ENCODE results near the gene TUBB4B.

TUBB4B gene

GRCh38 chr9:137270929-137271695, 30.0 kb downstream of the TUBB4B start:
- DNase-seq (ENCODE audit: low read depth in 2 of 2): no peak

DNA sequence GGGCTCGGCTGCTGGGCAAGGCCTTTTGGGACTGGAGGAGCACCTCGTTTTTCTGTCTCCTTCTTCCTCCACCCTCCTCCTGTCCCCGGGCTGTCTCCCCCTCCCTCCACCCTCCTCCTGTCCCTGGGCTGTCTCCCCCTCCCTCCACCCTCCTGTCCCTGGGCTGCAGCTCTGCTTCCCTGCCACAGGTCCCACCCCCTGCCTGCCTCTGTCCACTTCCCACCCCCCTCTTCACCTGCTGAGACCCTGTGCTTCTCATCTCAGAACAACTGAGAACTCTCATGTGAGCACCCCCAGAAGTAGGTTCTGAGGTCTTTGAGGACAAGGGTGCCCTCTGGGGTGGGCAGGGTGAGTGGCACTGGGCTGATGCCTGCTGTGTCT, 30.6 kb downstream of the TUBB4B start:
- no peak for DNase-seq (ENCODE audit: low read depth in 2 of 2)

DNA sequence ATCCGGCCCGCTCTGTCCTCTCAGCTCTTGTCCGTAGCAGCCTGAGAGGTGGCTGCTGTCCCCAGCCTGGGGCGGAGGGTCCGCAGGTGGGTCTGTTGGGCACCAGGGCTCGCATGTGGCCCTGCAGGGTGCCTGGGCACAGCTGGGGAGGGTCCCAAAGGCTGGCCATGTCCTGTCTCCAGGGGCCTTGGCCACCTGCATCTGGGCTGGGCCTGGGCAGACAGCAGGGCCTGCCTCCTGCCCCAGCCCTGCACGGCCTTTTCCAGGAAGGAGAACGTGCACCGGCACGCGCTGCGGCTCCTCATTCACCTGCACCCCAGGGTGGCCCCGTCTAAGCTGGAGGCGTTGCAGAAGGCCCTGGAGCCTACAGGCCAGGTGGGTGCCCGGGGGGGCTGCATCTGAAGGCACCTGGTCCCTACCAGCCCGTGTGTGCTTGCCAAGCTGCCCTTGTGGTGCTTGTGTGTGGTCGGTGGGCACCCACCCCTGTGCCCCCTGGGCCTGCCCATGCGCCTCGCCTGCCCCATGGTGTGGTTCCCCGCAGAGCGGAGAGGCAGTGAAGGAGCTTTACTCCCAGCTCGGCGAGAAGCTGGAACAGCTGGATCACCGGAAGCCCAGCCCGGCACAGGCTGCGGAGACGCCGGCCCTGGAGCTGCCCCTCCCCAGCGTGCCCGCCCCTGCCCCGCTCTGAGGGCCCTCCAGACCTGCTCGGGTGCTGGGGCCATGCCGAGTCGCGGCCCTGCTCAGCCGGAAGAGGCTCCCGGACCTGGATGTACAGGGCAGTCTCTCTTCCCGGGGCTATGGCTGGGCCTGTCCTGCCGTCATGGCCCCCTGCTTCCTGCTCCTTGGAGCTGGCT, 31.4 kb downstream of the TUBB4B start:
- no peak for DNase-seq (ENCODE audit: low read depth in 2 of 2)

- no peak for DNase-seq (ENCODE audit: low read depth in 2 of 2)
Observed at GRCh38 chr9:137273095-137273490, 32.0 kb downstream of the TUBB4B start.

- DNase-seq (ENCODE audit: low read depth in 2 of 2): no peak
Observed at GRCh38 chr9:137273611-137274320, 32.7 kb downstream of the TUBB4B start.

DNA sequence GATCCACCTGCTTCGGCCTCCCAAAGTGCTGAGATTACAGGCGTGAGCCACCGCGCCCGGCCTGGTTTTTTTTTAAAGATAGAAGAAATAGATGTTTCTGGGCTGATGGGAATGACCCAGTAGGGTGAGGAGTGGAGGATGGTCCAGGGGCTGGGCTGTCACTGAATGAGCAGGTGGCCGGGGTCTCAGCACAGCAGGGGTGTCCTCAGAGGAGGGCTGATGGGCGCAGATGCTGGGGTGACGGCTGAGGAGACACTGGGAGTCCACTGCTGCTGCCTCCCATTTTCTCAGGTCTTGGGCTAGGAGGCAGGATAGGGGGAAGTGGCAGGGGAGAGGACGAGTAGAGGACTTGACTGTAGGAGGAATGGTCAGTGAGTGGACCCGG, 34.1 kb downstream of the TUBB4B start:
- DNase-seq (ENCODE audit: low read depth in 2 of 2): no peak

DNA sequence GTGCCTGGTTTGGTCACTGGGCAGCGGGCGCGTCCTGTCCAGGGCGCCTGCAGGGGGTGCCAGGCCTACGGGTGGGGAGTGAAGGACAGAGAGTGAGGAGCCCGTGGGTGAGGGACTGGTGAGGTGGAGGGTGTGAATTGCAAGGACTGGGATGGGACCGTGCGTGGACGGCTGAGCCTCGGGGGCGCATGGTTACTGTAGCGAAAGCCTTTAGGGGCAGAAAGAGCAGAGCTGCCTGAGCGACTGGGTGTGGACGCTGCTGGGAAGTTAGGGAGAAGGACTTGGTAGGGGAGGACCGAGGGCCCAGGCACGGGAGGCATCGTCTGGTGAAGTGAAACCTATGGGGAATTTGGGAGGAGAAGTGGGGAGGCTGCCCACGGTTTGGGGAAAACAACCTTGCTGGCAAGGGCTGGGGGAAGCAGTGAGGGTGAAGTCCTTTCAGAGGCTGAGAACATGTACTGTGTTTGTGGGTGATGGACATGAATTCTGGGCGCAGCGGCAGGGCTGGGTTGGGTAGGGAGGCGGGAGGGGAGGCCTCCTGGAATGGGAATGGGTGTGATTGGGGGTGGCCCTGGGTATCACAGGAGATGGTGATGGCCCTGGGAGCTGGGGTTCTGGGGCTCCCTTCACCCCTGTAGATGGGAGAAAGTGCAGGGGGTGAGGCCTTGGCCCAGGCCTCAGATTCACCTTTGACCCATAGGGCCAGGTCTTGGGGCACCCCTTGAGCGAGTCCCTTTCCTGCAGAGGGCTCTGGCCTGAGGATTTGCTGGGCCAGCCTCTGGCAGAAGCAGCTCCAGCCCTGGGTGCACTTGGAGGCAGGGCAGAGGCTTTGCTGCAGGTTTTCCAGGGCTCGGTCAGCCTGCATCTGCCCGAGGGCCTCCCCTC, 34.7 kb downstream of the TUBB4B start:
- no peak for DNase-seq (ENCODE audit: low read depth in 2 of 2)

DNA sequence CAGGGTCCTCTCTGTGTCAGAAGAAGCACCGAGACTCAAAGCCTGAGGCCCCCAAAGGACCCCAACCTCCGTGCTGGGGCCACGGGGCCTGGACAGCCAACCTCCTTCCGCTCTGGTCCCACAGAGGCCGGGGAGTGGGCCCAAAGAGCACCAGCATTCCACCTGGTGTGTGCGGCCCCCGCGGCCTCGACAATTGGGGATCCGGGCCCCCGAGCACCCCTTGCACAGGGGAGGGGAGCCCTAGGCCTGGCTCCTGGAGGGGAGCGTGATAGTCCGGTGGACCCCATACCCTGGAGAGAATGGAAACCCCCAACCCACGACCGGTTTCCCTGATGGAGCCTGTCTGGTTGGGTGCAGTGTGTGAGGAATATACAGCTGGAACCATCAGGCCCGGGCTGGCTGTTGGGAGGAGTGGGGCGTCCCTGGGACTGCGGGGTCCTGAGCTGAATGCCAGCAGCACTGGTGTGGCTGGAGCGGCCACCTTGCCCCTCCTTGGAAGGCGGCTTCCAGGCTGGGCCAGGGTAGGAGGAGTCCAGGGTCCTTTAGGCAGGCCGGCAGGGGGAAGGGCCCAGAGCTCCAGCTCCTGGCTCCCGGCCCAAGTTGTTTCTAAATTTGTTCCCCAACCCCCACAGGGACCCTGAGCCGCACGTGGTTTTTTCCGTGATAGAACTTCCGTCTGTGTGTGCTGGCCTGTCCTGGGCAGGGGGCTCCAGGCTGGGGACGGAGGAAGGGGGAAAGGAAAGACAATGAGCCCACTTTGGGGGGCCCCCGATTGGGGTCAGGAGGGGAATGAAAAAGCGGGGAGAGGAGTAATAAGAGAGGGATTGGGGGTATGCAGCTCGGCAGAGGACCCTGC, 35.6 kb downstream of the TUBB4B start:
- no peak for DNase-seq (ENCODE audit: low read depth in 2 of 2)

DNA sequence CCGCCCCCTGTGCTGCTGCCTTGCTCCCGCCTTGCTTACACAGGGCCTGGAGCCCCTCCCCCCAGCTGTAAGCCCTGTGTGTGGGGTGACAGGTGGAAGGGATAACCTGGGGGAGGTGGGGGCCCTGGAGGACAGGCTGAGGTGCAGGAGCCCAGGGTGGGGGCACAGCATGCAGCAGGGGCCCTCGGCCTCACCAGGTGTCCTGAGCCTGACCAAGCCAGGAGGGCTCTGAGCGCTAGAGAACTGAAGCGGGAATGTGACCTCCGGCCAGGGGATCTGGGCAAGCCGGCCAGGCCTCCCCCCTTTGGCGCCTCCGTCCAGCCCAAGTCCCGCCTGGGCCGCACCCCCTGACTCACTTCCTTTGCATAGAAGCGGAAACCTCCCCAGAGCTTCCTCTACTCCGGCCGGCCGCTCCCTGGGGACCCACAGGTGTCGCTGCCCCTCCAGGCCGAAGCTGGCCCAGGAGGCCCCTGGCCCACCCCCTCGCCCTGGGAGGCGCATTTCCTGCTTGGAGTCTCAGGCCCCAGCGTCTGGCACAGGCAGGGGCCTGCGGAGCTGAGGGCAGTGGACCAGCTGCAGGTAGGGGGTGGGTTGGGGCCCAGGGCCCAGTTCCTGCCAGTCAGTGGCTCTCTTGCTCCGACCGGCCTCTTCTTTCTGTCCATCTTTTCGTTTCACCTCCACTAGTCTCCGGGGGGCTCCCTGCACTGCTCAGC, 36.4 kb downstream of the TUBB4B start, which contains the start of gene TOR4A:
Gene TOR4A (plus strand): TSS at position 398 of the 713 bp plus-strand sequence. CDS start 964 bp downstream, outside the sequence.
- no peak for DNase-seq (ENCODE audit: low read depth in 2 of 2)

GRCh38 chr9:137278061-137278701, 37.1 kb downstream of the TUBB4B start:
- DNase-seq (ENCODE audit: low read depth in 2 of 2): no peak

DNA sequence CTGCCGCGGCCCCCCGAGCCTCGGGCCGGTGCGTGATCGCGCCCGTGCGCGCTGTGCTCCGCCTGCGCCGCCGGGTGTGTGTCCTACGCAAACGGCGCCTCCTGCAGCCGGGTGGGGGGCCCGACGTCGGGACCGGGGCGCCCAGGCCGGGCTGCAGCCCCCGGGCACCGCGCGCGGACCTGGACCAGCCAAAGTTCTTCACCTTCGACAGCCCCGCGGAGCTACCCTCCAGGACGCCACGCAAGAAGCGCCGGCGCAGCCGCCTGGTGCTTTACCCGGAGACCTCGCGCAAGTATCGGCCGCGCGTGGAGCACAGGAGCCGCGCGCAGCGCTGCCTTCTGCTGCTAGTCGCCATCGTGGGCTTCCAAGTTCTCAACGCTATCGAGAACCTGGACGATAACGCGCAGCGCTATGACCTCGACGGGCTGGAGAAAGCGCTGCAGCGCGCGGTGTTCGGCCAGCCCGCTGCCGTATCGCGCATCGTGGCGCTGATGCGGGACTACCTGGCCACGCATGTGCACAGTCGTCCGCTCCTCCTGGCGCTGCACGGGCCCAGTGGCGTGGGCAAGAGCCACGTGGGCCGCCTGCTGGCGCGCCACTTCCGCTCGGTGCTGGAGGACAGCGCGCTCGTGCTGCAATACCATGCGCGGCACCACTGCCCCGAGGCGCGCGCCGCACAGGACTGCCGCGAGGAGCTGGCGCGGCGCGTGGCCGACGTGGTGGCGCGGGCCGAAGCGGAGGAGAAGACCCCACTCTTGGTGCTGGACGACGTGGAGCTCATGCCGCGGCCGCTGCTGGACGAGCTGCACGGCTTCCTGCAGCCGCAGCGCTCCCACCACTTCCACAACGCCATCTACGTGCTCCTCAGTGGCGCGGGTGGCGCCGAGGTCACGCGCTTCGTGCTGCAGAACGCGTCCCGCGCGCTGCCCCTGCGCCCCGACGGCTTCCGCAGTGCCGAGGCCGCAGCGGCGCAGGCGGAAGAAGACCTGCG, 37.9 kb downstream of the TUBB4B start:
- DNase-seq (ENCODE audit: low read depth in 2 of 2): no peak

DNA sequence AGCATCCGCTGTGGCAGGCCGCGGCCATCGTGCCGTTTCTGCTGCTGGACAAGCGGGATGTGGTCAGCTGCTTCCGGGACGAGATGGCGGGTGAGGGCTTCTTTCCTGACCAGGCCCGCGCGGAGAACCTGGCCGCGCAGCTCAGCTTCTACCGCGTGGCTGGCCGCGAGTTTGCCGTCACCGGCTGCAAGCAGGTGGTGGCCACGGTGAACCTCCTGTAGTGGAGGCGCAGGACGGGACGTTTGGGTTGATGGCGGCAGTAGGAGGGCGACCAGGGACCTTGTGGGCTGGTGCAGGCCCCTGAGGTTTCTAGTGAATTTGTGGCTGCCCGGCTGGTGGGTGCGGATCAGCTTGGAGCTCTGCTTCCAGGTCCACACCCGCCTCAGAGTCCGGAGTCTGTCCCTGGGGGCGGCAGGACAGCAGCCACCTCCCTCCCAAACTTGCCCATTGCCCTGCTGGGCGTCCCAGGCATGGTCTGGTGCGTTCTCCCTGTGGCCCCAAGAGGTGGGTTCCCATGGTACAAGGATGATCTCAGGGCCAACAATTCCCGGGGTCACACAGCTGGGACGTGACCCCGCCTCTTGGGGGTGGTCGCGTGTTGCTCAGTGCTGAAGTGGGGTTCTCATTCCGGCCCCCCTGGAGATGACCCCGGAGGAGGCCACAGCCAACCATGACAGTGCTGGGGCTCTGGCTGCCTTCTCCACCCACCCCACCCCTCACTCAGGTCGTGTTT, 38.8 kb downstream of the TUBB4B start:
- DNase-seq (ENCODE audit: low read depth in 2 of 2): no peak

- no peak for DNase-seq (ENCODE audit: low read depth in 2 of 2)
Observed at GRCh38 chr9:137280474-137281344, 39.6 kb downstream of the TUBB4B start.

DNA sequence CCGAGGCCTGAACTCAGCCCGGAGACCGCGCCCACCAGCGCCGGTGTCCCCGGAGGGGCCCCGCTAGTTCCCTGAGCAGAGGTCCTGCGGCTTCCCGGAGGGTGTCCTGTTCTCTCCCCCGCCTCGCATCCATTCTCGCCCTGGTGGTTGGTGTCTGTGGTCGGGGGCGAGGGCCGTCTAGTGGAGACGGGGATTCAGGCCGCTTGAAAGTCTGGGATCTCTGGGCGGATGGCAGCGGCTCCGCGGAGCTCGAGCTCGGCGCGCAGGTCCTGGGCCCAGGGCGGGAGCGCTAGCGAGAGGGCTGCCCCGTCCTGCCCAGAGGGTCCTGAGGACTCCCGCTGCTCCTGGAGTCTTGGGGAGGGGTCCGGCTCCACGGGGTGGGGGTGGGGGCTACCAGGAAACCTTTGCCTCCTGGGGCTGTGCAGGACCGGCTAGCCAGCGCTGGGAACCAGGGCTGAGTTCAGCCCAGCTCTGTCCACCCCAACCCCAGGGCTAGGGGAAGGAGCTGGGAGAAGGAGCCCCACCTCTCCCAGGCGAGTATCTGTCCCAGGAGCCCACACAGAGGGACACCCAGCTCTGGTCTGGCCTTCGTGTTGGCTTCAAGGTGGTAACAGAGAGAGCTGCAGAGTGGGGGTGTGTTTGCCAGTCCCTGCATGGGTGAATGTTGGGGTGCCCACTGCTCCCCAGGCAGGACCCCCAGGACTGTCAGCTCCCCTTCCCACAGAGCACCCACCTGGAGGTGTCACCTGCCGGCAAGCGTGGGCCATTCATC, 40.4 kb downstream of the TUBB4B start:
- DNase-seq (ENCODE audit: low read depth in 2 of 2): no peak

DNA sequence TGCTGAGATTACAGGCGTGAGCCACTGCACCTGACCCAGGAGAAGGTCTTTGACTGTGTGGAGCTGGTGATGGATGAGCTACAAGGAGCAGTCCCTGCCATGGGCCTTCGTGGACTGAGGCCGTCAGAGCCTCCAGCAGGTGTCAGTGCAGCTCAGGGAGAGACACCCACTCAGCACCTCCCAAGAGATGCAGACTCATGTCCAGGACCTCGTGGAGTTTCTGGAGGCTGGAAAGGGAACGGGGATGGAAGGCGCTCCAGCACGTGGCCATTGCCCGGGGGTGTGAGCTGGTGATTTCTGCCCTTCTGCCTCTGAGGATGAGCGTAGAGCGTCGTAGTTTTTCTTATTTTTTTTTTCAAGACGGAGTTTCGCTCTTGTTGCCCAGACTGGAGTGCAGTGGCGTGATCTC, 45.9 kb downstream of the TUBB4B start:
- no peak for DNase-seq (ENCODE audit: low read depth in 2 of 2)

- no peak for DNase-seq (ENCODE audit: low read depth in 2 of 2)
Observed at GRCh38 chr9:137293094-137293481, 52.0 kb downstream of the TUBB4B start.
